HG03354 (cell line): Measurements from ENCODE around the gene CACNA1C.

Experiments
- ATAC-seq: cut with Tn5 transposase; IDR thresholded peaks from one replicate; pipeline ENCODE4 v1.9.1; 2021; ENCODE audit warnings: mild to moderate bottlenecking; ENCODE audit not compliant: unreplicated experiment, poor library complexity, severe bottlenecking

CACNA1C gene

DNA sequence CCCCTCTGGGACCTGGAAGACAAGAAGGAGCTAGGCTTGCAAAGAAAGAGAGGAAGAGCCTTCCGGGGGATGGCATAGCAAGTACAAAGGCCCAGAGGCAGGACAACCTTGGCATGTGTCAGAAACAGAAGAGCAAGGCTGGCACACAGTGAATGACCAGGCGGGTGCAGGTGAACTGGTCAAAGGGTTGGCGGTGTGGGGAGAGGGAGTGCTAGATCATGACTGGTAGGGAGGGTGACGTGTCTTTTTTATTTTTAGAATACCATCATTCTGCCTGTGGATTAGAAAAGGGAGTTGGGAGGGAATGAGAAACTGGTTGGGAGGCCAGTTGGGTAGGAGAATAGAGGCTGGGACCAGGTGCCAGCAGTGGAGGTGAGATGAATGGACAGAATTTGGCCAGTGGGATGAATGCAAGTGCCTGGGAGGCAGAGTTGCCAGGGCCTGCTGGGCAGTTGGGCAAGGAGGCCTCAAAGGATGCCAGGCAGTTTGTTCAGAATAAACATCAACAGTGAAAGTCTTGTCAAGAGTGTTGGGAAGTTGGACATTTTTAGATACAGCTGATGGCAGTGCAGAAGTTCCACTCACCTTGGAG is 168.3 kb downstream of the CACNA1C start:
- ATAC-seq = no peak

DNA sequence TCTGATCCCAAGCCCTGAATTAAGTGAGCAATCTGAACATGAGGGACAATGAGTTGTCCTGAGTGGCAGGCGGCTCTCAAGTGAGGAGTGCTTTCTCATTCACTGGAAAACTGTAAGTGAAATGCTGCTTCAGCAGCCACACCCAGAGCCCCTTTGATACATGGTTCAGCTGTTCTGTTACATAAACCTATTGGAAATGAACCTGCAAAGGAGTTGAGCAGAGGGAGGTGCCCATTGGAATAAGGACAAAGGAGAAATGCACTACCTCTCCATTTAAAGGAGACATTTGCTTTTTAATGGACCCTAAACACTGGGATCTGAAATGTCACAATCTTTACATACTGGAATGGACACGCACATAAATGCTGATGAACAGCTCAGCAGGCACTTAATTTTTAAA is 169.9 kb downstream of the CACNA1C start:
- no peak for ATAC-seq

DNA sequence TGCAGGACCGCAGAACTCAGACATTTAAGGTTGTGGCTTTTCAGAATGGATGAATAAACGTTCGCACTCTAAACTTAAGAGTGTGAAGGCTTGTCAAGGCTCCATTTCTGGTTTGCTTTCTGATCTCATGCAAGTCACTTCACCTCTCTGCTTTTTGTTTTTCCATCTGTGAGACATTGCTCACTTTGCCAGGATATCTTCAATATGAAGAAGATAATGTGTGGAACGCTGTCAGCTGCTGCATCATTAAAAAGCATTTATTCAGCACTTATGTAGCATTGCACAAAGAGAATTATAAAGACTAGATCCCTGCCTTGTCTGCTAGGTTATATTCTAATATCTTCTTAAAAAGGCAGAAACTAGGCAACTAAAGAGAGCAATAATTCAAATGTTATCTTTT is 172.2 kb downstream of the CACNA1C start:
- no peak for ATAC-seq

DNA sequence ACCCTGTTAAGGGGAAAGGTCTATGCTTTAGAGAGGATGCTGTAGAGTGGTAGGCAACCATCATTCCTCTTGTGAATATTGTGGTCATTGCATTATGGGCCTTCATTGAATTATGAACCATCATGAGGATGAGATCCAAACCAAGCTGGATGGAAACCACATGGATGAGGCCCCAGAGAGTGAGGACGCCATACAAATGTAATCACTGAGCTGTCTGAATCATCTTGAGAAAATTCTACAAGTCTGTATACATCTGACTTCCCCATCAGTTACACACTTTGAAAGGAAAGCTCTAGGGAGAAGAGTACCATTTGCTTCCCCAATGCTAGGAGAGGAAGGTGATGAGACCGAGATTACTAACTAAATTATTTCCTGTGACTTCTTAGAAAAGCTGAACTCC is 172.9 kb downstream of the CACNA1C start:
- ATAC-seq = no peak

DNA sequence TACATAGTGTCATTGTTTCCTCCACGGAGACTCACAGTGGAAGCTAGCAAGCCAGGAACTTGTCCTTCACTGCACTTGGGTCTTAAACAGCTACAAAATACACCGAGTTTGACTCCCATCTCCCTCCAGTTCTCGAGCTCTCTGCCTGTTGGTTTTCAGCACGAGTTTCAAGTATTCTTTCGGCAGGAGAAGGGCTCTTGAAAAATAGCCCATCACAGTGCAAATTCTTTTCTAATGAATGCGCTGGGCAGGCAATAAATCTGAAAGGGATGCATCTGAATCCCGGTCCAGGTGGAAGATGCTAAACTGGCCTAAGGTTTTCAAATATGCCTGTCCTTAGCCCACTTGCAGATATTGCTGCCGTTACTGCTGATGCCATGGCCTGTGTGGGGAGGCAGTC is 173.9 kb downstream of the CACNA1C start:
- ATAC-seq = no peak

DNA sequence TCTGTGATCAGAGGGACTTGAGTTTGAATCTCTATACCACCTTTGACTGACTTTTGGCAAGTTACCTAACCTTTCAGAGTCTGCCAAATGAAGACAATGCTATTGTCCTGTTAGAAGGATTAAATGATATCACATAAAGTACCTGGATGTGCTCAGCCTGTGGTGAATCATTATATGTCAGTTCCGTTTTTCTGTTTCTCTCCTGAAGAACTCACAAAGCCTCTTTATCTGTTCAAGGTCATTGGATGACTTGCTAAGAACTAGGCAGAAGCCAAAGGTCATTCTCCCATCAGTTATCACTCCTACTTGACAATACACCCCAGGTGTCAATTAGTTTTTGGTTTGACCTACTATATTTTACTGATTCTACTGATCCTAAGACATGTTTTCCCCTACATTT is 174.6 kb downstream of the CACNA1C start:
- no peak for ATAC-seq

DNA sequence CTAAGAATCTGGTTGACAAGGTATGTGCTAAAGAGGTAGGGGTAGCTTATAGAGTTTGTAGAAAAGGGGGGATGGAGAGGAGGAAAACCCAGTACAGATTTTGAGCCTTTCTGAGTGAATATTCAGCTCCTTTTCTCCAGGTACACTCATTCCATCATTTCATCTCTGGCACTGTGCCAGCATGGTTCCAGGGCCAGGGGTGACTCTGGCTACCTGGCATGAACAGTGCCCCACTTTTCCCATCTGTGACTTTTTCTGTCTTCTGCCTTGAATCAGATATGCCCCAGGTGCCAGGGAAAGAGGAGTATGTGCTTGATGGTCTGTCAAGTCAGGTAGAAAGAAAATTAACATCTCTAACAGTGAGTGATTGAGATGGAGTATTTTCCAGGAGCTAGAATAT is 175.7 kb downstream of the CACNA1C start:
- no peak for ATAC-seq

DNA sequence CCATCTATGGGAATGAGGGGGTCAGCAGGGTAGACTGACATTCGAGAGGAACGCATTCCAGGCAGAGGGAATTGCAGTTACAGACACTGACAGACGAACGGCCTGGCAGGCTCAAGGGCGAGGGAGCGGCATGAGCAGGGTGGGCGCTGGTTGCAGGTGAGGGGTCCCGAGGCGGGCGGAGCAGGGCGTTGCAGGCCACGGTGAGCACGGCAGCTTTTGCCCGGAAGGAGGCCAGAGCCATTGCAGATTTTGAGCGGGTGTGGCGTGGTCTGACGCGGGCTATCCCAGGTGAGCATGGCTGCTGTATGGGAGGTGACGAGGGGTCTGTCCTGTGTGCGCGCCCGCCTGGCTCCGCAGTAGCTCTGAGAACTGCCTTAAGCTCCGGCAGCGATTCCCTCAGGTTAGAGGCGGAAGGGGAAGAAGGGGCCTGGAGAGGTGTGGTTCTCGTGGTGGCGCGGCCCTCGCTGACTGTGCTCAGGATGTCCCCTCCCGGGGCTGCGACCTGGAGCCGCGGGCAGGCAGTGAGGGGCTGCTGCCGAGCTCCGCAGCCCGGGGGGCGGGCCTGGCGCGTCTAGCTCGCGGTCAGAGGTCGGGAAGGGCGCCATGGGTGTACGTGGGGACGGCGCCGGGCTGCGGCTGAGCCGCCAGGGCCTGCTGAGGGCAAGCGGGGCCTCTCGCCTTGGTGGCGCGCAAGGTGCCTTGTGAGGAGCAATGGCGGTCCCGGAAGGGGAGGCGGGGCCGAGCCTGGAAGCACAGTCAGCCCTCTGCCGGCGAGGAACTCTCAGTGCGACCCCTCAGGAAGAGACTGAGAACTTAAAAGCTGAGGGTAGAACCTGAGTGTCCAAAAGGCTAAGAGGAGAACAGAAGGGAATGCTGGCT is 177.1 kb downstream of the CACNA1C start:
- ATAC-seq = no peak

DNA sequence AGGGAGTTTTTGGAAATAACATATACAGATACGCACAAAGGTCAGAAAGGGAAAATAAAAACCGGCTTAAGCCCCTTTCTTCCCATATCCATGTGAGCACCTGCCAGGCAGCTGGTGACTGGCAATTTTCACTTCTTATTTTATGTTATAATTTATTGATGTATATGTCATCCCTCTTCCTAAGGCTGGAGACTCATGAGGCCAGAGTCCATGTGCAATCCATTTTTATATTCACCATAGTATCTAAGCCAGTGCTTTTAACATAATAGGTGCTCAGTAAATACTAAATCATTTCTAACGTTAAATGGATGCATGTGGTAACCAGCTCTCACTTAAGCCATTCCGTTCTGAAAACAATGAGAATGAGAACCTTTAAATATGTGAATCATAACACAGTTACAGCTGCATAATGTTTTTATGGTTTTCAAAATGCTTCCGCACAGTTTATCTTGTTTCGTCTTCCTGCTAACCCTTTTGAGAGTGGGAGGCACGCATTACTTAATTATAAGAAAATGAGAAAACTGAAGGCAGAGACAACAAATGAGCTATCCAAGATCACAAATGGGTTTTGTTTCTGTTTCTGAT is 178.3 kb downstream of the CACNA1C start:
- no peak for ATAC-seq

DNA sequence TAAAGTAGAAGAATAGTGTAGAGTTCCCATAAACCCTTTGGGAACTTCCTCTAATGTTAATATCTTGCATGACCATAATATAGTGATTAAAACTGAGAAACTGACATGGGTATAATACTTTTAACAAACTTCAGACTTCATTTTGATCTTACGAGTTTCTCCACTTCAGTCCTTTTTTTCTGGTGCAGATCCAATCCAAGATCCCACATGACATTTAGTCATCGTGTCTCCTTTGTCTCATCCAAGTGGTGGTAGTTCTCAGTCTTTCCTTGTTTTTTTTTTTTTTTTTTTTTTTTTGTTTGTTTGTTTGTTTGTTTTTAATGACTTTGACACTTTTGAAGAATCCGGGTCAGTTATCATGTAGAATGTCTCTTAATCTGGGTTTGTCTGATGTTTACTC is 179.2 kb downstream of the CACNA1C start:
- ATAC-seq = no peak

DNA sequence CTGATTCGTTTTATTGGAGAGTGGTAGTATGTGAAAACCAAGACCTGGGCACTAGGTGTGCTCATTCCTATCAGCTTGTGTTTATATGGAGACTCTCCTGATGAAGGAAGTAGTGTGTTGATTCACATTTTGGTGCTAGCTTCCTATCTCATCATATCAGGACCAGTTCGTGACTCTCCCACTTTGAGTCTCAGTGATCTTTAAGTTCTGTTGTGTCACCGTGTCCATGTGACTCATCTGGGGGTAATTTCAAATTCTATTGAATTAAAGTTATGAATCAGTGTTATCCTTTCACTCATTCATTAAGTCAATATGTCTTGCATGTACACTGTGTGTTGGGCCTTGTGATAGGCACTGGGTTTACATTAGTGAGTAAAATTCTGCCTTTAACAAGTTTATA is 180.2 kb downstream of the CACNA1C start:
- ATAC-seq = no peak

DNA sequence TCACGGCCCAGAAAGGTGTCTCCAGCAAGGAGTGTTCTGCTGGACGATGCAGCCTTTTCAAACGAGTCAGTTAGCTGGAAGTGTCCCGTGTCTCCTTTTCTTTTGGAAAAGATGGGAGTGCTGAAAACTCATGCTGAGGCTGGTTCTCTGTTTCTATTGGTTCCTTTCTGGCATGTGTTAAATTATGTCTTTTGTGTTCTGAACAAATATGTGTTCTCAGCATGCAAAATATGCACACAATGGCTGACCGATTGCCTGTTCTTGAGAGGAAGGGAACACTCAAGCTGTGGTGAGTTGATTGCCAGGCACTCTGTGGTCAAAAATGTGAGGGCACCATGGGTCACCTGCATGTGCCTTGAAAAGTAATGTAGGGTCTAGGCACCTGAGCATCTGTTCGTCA is 181.3 kb downstream of the CACNA1C start:
- no peak for ATAC-seq

DNA sequence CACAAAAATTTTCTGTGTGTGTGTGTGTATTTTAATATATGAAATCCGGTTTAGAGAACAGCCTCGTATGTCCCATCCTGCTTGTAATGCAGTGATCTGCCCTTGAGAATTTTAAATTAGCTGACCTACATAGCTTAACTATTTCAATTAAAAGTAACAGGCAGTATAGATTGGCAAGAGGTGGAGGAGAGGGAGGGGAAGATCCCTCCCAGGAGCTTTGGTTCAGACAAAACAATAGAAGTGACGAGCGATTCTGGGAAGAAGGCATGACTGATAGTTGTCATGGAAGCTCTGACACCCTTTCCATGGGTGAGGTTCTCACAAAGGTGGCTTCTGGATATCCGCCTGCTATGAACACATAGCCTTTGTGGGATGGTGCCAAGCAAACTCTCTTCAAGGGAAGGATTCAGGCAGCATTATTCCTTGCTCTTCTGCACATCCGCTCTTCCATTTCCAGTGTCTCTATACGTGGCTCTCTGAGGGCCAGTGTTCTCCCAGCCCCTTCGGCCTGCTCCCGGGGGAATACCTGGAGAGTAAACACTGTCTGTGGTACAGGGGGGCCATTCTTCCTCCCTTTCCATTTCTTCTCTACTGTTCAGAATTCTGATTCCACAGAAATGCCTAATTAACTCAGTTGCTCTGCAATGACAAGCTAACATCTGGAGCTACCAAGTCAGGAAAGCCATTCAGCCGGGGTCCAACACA is 182.0 kb downstream of the CACNA1C start:
- ATAC-seq = no peak

DNA sequence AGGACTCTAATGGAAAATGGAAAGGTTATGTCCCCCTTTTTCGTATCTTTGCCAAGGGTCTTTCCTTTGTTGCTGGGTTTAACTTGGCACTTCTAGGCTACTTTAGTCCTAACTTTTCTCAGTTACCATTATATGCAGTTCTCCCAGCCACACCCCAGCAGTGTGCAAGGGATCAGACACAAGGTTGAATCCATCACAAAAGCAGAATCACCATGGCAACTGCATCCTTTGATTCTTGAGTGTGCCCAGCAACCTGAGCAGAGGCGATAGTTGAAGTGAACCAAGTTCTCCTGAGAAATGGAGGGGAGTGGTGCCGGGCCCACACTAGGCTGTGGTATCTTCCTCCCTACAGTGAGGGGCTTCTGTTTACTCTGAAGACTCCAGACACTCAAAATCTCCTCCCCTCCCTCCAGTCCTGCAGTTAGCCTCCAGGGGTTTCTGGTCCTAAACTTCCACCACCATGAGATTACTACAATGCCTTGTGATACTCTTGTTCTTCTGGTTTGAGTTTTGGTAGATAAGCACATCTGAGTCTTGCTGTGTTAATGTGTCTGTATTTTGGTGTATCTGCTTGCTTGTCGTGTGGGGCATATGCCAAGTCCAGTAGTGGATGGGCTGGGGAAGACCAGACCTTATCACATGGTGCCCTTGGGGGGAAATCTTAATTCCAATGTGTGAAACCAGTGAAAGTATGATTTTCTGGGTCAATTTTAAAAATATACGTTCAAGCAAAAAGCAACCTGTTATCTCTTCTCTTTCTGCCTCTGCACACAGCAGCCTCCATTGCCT is 183.9 kb downstream of the CACNA1C start:
- ATAC-seq = no peak

DNA sequence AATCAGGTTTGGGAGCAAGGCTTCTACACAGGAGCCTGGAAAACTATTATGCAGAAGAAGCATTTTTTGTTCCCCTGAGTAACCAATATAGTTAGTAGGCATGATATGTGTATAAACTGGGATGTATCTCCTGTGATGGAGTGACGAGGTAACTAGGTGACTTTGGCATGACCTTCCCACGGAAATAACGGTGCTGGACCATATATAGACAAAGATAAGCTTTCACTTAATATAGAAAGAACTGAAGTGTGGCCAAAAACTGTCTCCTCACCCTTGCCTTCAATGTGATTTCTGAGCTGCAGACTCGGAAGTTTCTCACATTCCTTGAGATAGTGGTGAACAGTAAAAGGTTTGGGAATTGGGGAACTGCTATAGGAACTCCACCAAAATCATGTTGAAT is 185.3 kb downstream of the CACNA1C start:
- ATAC-seq = no peak

DNA sequence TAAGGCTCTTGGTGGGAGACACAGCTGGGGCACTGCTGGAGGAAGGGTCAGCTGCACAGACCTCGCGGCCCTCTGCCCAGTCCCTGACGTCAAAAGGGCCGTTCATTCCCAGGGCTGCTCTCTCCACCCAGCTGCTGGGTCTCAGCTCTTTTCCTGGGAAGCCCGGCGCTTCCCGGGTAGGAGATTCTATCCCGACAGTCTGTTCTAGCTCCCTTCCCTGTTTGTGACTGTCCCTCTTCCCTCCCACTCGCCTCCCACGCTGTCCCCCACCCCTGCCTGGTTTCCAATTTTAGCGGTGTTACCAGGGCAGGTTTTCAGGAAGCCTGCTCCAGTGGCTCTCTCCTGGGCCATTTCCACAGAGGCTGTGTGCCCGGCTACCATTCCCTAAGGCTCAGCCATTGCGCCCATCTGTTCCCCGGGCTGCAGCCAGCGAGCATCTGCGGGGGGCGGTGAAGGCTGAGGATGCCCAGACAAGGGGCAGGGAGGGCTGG is 186.6 kb downstream of the CACNA1C start:
- no peak for ATAC-seq

DNA sequence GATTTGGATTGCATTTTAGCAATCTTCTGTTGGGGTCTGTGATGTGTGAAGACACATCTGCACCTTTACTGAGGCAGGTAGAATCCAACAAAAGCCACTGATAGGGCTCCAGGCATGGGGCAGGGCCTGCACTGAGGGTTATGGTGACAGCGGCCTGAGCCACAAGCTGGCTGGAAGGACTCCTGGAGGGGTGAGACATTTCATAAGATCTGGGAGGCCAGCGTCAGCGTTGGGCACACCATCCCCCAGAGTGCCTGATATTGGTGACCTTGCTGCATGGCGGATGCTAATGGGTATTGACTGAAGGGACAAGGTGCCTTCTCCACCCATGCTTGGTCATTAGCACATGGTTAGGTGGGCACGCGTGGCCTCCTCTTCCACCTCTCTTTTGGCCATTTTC is 187.6 kb downstream of the CACNA1C start:
- ATAC-seq = no peak

DNA sequence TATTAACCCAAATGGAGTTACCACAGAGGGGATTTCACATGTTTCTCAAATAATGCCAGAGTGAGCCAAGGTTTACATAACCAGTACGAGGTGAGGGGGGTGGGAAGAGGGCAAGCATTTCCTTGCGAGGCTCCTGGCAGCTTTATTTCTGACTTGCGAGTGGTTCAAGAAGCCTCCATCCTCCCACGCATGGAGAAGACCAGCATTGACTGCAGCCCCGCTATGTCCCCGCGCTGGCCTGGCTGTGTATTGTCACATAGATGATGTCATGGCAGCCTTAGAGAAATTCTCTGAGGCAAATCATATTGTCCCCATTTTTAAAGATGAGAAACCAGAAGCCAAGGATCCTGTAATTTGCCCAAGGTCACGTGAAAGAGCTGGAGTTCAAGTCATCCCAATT is 188.2 kb downstream of the CACNA1C start:
- ATAC-seq = no peak

DNA sequence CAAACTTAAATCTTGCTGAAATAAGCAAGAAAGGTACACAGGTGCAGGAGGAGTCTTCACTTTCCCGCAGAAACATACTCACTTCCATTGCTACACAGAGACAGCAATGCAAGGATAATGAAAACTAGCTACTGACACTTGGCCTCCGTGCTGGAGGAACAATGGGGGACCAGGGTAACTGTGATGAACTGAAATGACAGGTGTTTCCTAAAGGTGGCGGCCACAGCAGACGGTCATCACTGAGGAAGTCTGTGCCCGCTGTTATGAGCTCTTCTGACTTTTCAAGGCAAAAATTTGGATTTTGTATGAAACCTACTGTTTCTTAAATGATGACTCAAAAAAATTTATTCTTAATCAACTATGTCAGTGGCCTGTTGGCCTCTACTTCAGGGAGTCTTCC is 189.4 kb downstream of the CACNA1C start:
- no peak for ATAC-seq

DNA sequence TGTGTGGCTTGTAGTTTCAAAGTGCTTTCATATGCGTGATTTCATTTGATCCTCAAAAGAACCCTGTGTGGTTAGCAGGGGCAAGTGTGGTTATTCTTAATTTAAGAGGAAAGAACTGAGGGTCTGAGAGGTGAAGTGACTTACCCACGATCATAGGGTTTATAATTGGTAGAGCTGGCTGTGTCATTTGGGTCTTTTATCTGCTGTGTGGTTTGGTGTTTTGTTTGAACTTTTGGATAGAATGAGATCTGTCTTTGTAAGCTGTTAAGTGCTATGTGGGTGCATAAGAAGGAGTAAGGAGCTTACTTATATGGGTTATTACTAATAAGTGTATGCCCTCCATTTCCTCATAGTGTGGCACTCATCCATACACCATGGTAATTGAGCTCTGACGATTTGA is 190.0 kb downstream of the CACNA1C start:
- ATAC-seq = no peak
